GM12873 (cell line): ENCODE data around the gene ARHGAP40.

Source experiments
- CTCF ChIP-seq: IDR thresholded peaks from 2 replicates; pipeline ENCODE4 v1.5.1; 2012; ENCODE audit warnings: low read depth, mild to moderate bottlenecking, moderate library complexity, low read length, control low read depth; ENCODE audit not compliant: insufficient read depth; ENCODE audit errors: missing control alignments

ARHGAP40 gene

GRCh38 chr20:38589967-38590675, 11.5 kb upstream of the ARHGAP40 start:
- no peak for TF ChIP-seq CTCF

DNA sequence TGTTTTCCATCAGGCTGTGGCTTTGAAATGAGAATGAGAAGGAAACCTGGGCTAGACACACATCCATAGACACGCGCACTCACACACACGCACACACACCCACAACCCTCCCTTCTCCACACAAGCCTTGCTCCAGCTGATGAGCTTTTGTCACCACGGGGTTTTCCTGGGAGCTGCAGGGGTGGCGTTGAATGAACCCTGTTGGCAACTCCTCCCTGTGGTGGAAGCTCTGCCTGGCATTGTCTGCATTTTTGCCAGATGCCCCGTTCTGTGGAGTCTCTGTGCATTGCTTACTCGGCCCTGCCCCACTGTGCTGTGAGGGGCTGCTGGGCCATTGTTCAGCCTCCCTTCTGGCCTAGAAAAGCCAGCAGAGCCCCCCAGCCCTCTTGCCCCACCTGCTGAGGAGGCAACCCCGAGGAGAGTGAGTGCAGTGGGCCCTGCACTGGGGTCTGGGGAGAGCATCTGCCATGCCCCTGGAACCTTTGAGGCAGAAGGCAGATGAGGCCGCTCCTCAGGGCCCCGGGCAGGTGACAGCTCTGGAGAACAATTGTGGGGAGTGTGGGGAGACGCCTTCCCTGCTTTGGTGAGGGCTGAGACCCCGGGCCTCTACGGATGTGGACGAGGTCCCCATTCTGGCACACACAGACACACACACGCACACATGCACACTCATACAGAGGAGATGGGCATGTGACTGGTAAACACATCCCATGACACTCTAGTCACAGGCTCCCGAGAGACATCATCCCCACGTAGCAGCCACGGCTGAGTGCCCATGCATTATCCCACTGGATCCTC, 10.7 kb upstream of the ARHGAP40 start:
- no peak for TF ChIP-seq CTCF

DNA sequence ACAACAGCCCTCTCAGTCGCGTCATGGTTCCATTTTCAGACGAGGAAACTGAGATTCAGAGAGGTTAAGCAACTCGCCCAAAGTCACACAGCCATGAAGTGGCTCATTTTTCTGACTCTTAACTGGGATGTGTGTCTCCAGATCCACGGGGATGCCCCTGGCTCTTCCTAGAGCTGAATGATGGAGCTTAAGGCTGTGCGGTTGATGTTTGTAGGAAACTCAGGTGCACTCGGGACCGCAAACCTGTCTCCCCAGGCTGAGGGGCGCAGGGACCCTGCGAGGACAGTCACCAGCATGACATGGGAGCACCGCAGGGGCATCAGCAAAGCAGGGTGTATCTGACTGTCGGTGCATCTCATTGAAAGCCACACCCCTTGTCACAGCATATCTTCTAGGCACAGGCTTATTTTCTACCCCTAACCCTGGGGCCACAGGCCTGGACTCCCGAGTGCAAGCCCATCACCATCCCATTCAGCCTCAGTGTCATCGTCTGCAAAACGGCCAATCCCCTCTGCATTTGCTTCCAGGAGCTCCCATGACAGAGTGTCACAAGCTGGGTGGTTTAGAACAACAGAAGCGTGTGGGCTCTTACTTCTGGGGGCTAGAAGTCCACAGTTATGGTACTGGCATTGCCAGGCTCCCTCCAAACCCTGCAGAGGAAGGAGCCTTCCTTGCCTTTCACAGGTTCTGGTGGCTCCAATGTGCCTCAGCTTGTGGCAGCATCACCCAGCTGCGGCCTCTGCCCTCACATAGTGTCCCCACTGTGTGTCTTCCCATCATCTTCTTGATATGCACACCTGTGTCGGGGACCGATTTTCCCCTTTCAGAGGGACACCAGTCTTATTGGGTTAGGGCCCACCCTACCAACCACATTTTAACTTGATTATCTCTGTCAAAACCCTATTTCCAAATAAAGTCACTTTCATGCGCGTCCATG, 9.9 kb upstream of the ARHGAP40 start:
- TF ChIP-seq CTCF, result no peak

DNA sequence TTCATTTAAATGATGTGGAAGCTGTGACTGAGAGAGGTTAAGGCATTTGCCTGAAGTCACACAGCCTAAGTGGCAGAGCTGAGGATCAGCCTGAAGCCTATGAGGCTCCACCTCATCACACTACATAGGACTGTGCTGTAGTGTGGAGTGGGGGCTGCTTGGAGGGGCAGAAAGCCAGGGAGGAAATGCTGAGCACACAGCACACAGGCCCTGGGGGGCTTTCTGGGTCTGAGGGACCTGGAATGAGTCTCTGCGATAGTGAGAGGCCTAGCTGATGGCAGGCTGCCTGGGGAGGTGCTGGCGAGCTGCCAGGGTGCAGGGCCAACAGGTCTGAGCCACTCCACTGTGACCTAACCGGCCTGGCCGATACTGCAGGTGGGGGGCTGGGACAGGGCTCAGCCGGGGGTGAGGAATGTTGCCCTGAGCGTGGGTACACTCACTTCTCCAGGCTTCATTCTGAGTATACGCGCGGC, 2.2 kb upstream of the ARHGAP40 start:
- TF ChIP-seq CTCF, result no peak

DNA sequence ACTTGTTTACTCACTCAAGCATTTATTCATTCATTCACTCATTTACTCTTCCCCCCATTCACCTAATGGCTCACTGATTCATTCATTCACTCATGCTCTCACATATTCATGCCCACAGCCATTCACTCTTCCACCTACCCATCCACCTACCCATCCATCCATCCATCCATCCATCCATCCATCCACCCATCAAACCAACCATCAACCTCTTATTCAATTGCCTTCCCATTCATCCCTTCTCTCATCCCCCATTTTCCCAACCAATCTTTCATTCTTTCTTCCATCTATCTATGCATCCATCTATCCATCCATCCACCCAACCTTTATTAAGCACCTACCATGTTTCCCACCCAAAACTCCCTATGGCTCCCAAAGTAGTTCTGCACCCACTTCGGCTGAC, 1.6 kb upstream of the ARHGAP40 start:
- TF ChIP-seq CTCF, result no peak

GRCh38 chr20:38602185-38602581, 574 bp downstream of the ARHGAP40 start:
- TF ChIP-seq CTCF, result no peak

DNA sequence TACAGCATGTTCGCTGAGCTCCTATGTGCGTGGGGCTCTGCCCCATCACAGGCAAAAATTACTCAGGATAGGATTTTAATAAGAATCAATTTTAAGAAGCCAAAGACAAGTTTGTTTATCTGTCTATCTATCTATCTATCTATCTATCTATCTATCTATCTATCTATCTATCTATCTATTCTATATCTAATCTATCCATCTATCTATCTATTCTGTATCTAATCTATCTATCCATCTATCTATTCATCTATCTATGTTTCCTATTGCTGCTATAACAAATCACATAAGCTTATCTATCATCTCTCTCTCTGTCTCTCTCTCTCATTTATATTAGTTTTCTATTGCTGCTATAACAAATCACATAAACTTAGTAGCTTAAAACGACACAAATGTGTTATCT, 1.7 kb downstream of the ARHGAP40 start:
- TF ChIP-seq CTCF, result no peak
